Skeletal muscle tissue (tissue), 4 donors: Measurements from ENCODE around the gene FNDC3B. TPM values are rescaled to one million over a fixed set of nuclear protein-coding genes. Genes with fewer than 3 reads are reported as not detected.

Source experiments
- H3K27ac ChIP-seq: one replicate; pipeline ENCODE4 v1.7.0; 2013; ENCODE audit warnings: mild to moderate bottlenecking, low read depth, low read length, inconsistent platforms
- H3K27me3 ChIP-seq, 3 donors: one replicate each; pipeline ENCODE4 v1.7.0; 2013; ENCODE audit warnings: low read length in 3 of 3; ENCODE audit not compliant: control insufficient read depth in 3 of 3, insufficient read depth in 3 of 3
- H3K36me3 ChIP-seq, 3 donors: one replicate each; pipeline ENCODE4 v1.7.0; 2013; ENCODE audit warnings: low read length in 3 of 3; ENCODE audit not compliant: control insufficient read depth in 3 of 3, insufficient read depth in 3 of 3
- H3K4me1 ChIP-seq, 3 donors: one replicate each; pipeline ENCODE4 v1.7.0; 2013; ENCODE audit warnings: low read length in 3 of 3, mild to moderate bottlenecking in 3 of 3; ENCODE audit not compliant: control insufficient read depth in 3 of 3, insufficient read depth in 3 of 3
- H3K4me3 ChIP-seq, 3 donors: one replicate each; pipeline ENCODE4 v1.7.0; 2013; ENCODE audit warnings: low read length in 3 of 3
- H3K9ac ChIP-seq, 3 donors: one replicate each; pipeline ENCODE4 v1.7.0; 2013; ENCODE audit warnings: low read length in 3 of 3, mild to moderate bottlenecking in 3 of 3, moderate library complexity in 2 of 3, low read depth in 1 of 3
- H3K9me3 ChIP-seq, 3 donors: one replicate each; pipeline ENCODE4 v1.7.0; 2013; ENCODE audit warnings: low read length in 3 of 3; ENCODE audit not compliant: control insufficient read depth in 3 of 3
- total RNA-seq: library from RNA; depleted of rRNA; stranded (reverse); fragments of >200 nt; gene quantifications from one replicate; pipeline ENCODE4 v1.2.3, GENCODE V29; 2014
- donor health status: Osteomylitis.

FNDC3B gene
- total RNA-seq, 1 donor from 2014 or later: 140 TPM

GRCh38 chr3:172061724-172062184 lies 22.4 kb downstream of the FNDC3B start:
- Histone ChIP-seq H3K4me1 (peaks cover 13 to 28% (median 15%) of the 10 kb centered on the region in 3 donors), H3K27ac (peak overlapping the region; percentile 41), H3K27me3 (no peaks in the 10 kb centered on the region), H3K9me3 (no peaks in the 10 kb centered on the region), H3K36me3 (no peaks in the 10 kb centered on the region), H3K4me3 (peak overlapping the region in 1 of 3 donors; percentile 10), H3K9ac (no peak overlapping the region)

GRCh38 chr3:172062761-172063160 lies 23.4 kb downstream of the FNDC3B start:
- H3K27ac ChIP-seq: no peak overlapping the region
- H3K27me3 ChIP-seq: no peaks in the 10 kb centered on the region
- H3K9me3 ChIP-seq: no peaks in the 10 kb centered on the region
- no peak overlapping the region for H3K9ac ChIP-seq
- H3K4me1 ChIP-seq: peaks cover 8 to 22% (median 9%) of the 10 kb centered on the region in 3 donors
- H3K36me3 ChIP-seq: no peaks in the 10 kb centered on the region
- H3K4me3 ChIP-seq: no peak overlapping the region

- Histone ChIP-seq H3K36me3 (no peaks in the 10 kb centered on the region), H3K27ac (no peak overlapping the region), H3K4me1 (peaks cover 10 to 22% (median 18%) of the 10 kb centered on the region in 3 donors), H3K9ac (no peak overlapping the region), H3K9me3 (no peaks in the 10 kb centered on the region), H3K4me3 (no peak overlapping the region), H3K27me3 (no peaks in the 10 kb centered on the region)
Observed at GRCh38 chr3:172063456-172064432, 24.4 kb downstream of the FNDC3B start.

- H3K27me3 ChIP-seq: no peaks in the 10 kb centered on the region
- no peak overlapping the region for H3K4me3 ChIP-seq
- H3K36me3 ChIP-seq: no peaks in the 10 kb centered on the region
- no peak overlapping the region for H3K9ac ChIP-seq
- H3K4me1 ChIP-seq: peaks cover 24 to 34% (median 34%) of the 10 kb centered on the region in 3 donors
- H3K27ac ChIP-seq: no peak overlapping the region
- H3K9me3 ChIP-seq: no peaks in the 10 kb centered on the region
Observed at GRCh38 chr3:172065527-172065926, 26.1 kb downstream of the FNDC3B start.

- H3K36me3 ChIP-seq: no peaks in the 10 kb centered on the region
- no peaks in the 10 kb centered on the region for H3K27me3 ChIP-seq
- H3K9ac ChIP-seq: no peak overlapping the region
- H3K9me3 ChIP-seq: no peaks in the 10 kb centered on the region
- peak overlapping the region; percentile 7 for H3K27ac ChIP-seq
- peaks cover 24 to 36% (median 34%) of the 10 kb centered on the region in 3 donors for H3K4me1 ChIP-seq
- no peak overlapping the region for H3K4me3 ChIP-seq
Observed at GRCh38 chr3:172065967-172066762, 26.8 kb downstream of the FNDC3B start.

- no peak overlapping the region for H3K9ac ChIP-seq
- no peaks in the 10 kb centered on the region for H3K36me3 ChIP-seq
- no peaks in the 10 kb centered on the region for H3K27me3 ChIP-seq
- H3K4me1 ChIP-seq: peaks cover 24 to 34% (median 32%) of the 10 kb centered on the region in 3 donors
- no peak overlapping the region for H3K4me3 ChIP-seq
- no peaks in the 10 kb centered on the region for H3K9me3 ChIP-seq
- no peak overlapping the region for H3K27ac ChIP-seq
Observed at GRCh38 chr3:172066880-172067796, 27.8 kb downstream of the FNDC3B start.

- H3K27ac ChIP-seq: no peak overlapping the region
- no peaks in the 10 kb centered on the region for H3K9me3 ChIP-seq
- H3K4me1 ChIP-seq: peaks cover 24 to 34% (median 32%) of the 10 kb centered on the region in 3 donors
Observed at GRCh38 chr3:172067837-172068440, 28.6 kb downstream of the FNDC3B start.

GRCh38 chr3:172068977-172069376 lies 29.6 kb downstream of the FNDC3B start:
- H3K27ac ChIP-seq: no peak overlapping the region
- H3K4me1 ChIP-seq: peaks cover 25 to 38% (median 38%) of the 10 kb centered on the region in 3 donors
- H3K9me3 ChIP-seq: no peaks in the 10 kb centered on the region

More at GRCh38 chr3:172067837-172068440, 28.6 kb downstream of the FNDC3B start:
- Histone ChIP-seq H3K4me3 (no peak overlapping the region), H3K27me3 (no peaks in the 10 kb centered on the region), H3K36me3 (no peaks in the 10 kb centered on the region), H3K9ac (no peak overlapping the region)

GRCh38 chr3:172069478-172069877 lies 30.1 kb downstream of the FNDC3B start:
- Histone ChIP-seq H3K36me3 (no peaks in the 10 kb centered on the region), H3K9ac (no peak overlapping the region), H3K4me3 (no peak overlapping the region), H3K27me3 (no peaks in the 10 kb centered on the region), H3K27ac (peak overlapping the region; percentile 14), H3K9me3 (no peaks in the 10 kb centered on the region), H3K4me1 (peaks cover 30 to 43% (median 40%) of the 10 kb centered on the region in 3 donors)

More at GRCh38 chr3:172068977-172069376, 29.6 kb downstream of the FNDC3B start:
- Histone ChIP-seq H3K4me3 (no peak overlapping the region), H3K27me3 (no peaks in the 10 kb centered on the region), H3K9ac (no peak overlapping the region), H3K36me3 (no peaks in the 10 kb centered on the region)
